Mesenchymal stem cell (in vitro differentiated cells and primary cell): ENCODE measurements around the gene TBC1D22A.
A peak's percentile ranks its signal among the peaks of the same experiment; 100 is the strongest.

Experiments used
- DNase-seq: peaks from one replicate; pipeline ENCODE4 v3.0.0-alpha.2; 2013
- H2AFZ ChIP-seq: one replicate; pipeline ENCODE4 v1.6.1; 2013; ENCODE audit warnings: low read depth, mild to moderate bottlenecking, control low read depth, inconsistent platforms, low read length, moderate library complexity
- H2AK5ac ChIP-seq: 2 replicates; pipeline ENCODE4 v1.6.1; 2013; ENCODE audit warnings: low read length, moderate library complexity, mild to moderate bottlenecking, inconsistent platforms; ENCODE audit not compliant: severe bottlenecking
- H2BK120ac ChIP-seq: one replicate; pipeline ENCODE4 v1.6.1; 2013; ENCODE audit warnings: low read depth, mild to moderate bottlenecking, inconsistent platforms, low read length, moderate library complexity
- H2BK12ac ChIP-seq, 2 experiments: one replicate each; pipeline ENCODE4 v1.6.1; 2013; ENCODE audit warnings: inconsistent platforms in 2 of 2, low read length in 2 of 2, mild to moderate bottlenecking in 2 of 2, moderate library complexity in 2 of 2, control low read depth in 1 of 2
- H2BK15ac ChIP-seq: one replicate; pipeline ENCODE4 v1.6.1; 2013; ENCODE audit warnings: mild to moderate bottlenecking, low read depth, inconsistent platforms; ENCODE audit not compliant: poor library complexity, severe bottlenecking
- H2BK5ac ChIP-seq: 2 replicates; pipeline ENCODE4 v1.6.1; 2013; ENCODE audit warnings: low read depth, mild to moderate bottlenecking, low read length, control low read depth, inconsistent platforms; ENCODE audit not compliant: poor library complexity, severe bottlenecking
- H3K14ac ChIP-seq, 2 experiments: one replicate each; pipeline ENCODE4 v1.6.1; 2013; ENCODE audit warnings: inconsistent platforms in 2 of 2, low read length in 2 of 2, control low read depth in 1 of 2, mild to moderate bottlenecking in 1 of 2, moderate library complexity in 1 of 2
- H3K18ac ChIP-seq, 2 experiments: one replicate each; pipeline ENCODE4 v1.6.1; 2013; ENCODE audit warnings: inconsistent platforms in 2 of 2, low read length in 2 of 2, control low read depth in 1 of 2, low read depth in 1 of 2, mild to moderate bottlenecking in 1 of 2
- H3K23ac ChIP-seq, 2 experiments: one replicate each; pipeline ENCODE4 v1.6.1; 2013; ENCODE audit warnings: inconsistent platforms in 2 of 2, low read length in 2 of 2, mild to moderate bottlenecking in 2 of 2, moderate library complexity in 2 of 2, control low read depth in 1 of 2
- H3K27ac ChIP-seq: 2 replicates; pipeline ENCODE4 v1.5.1; 2013; ENCODE audit warnings: mild to moderate bottlenecking, moderate library complexity, low read length, control low read depth, inconsistent platforms; ENCODE audit not compliant: poor library complexity, severe bottlenecking
- H3K27me3 ChIP-seq, 2 experiments: 2 replicates each; pipeline versions ENCODE4 v1.6.1 to v1.7.0; 2013; ENCODE audit warnings: low read length in 2 of 2, mild to moderate bottlenecking in 2 of 2, moderate library complexity in 2 of 2, control low read depth in 1 of 2, inconsistent platforms in 1 of 2; ENCODE audit not compliant: control insufficient read depth in 1 of 2, insufficient read depth in 1 of 2
- H3K36me3 ChIP-seq, 2 experiments: 2 replicates each; pipeline versions ENCODE4 v1.6.1 to v1.7.0; 2013; ENCODE audit warnings: low read length in 2 of 2, control low read depth in 1 of 2, inconsistent platforms in 1 of 2, low read depth in 1 of 2, mild to moderate bottlenecking in 1 of 2; ENCODE audit not compliant: insufficient read depth in 2 of 2, control insufficient read depth in 1 of 2
- H3K4ac ChIP-seq, 2 experiments: one replicate each; pipeline ENCODE4 v1.6.1; 2013; ENCODE audit warnings: inconsistent platforms in 2 of 2, low read length in 2 of 2, mild to moderate bottlenecking in 2 of 2, moderate library complexity in 2 of 2, control low read depth in 1 of 2, low read depth in 1 of 2
- H3K4me1 ChIP-seq: 2 replicates; pipeline ENCODE4 v1.6.1; 2013; ENCODE audit warnings: low read depth, low read length, control low read depth; ENCODE audit not compliant: control insufficient read depth, insufficient read depth
- H3K4me2 ChIP-seq: 2 replicates; pipeline ENCODE4 v1.6.1; 2013; ENCODE audit warnings: low read length, mild to moderate bottlenecking, inconsistent platforms; ENCODE audit not compliant: poor library complexity, severe bottlenecking
- H3K4me3 ChIP-seq, 2 experiments: 2 replicates each; pipeline versions ENCODE4 v1.5.1 to v1.7.0; 2013; ENCODE audit warnings: low read length in 2 of 2, mild to moderate bottlenecking in 2 of 2, control low read depth in 1 of 2, low read depth in 1 of 2; ENCODE audit not compliant: insufficient read depth in 1 of 2
- H3K79me1 ChIP-seq: replicated peaks from 2 replicates; pipeline ENCODE4 v1.6.1; 2013; ENCODE audit warnings: mild to moderate bottlenecking, control low read depth, low read length, inconsistent platforms; ENCODE audit not compliant: poor library complexity, severe bottlenecking
- H3K9ac ChIP-seq: 2 replicates; pipeline ENCODE4 v1.7.0; 2013; ENCODE audit warnings: mild to moderate bottlenecking, low read length, moderate library complexity
- H3K9me3 ChIP-seq: 2 replicates; pipeline ENCODE4 v1.7.0; 2013; ENCODE audit warnings: mild to moderate bottlenecking, low read length; ENCODE audit not compliant: control insufficient read depth
- H4K8ac ChIP-seq: one replicate; pipeline ENCODE4 v1.6.1; 2013; ENCODE audit warnings: inconsistent platforms, mild to moderate bottlenecking, low read length, moderate library complexity
- H4K91ac ChIP-seq: one replicate; pipeline ENCODE4 v1.6.1; 2013; ENCODE audit warnings: mild to moderate bottlenecking, low read length, inconsistent platforms
- whole genome bisulfite sequencing: methylation state at CpG from one replicate; pipeline ENCODE4 v1.1.7; 2013; ENCODE audit warnings: mixed read lengths; 5-methylcytosine and 5-hydroxymethylcytosine counted together

Gene TBC1D22A

GRCh38 chr22:46875089-46875488 lies 112.6 kb downstream of the TBC1D22A start:
- Histone ChIP-seq H2AK5ac (no peak overlapping the region), H3K4me2 (no peak overlapping the region), H2BK15ac (no peak overlapping the region), H2BK120ac (no peak overlapping the region), H3K79me1 (peaks cover 28% of the 10 kb centered on the region), H3K27me3 (no peaks in the 10 kb centered on the region), H2AFZ (no peak overlapping the region), H4K8ac (no peak overlapping the region), H3K9me3 (peaks cover 6% of the 10 kb centered on the region), H3K4me3 (no peak overlapping the region), H2BK12ac (no peak overlapping the region), H3K36me3 (peaks cover 8 to 13% of the 10 kb centered on the region in 2 experiments), H3K14ac (no peak overlapping the region), H2BK5ac (no peak overlapping the region), H3K27ac (no peak overlapping the region), H3K18ac (no peak overlapping the region), H3K23ac (no peak overlapping the region), H3K9ac (no peak overlapping the region), H4K91ac (no peak overlapping the region), H3K4me1 (peaks cover 3% of the 10 kb centered on the region), H3K4ac (no peak overlapping the region)
- WGBS, result 31% methylated on average over 2 of the region's 4 CpGs
- DNase-seq, result peak; percentile 83

GRCh38 chr22:46876357-46876934 lies 114.0 kb downstream of the TBC1D22A start:
- no peak for DNase-seq
- Histone ChIP-seq H3K4me1 (peaks cover 6% of the 10 kb centered on the region), H3K18ac (no peak overlapping the region), H3K4me3 (no peak overlapping the region), H3K27ac (no peak overlapping the region), H2AFZ (no peak overlapping the region), H2BK5ac (no peak overlapping the region), H3K14ac (no peak overlapping the region), H3K27me3 (no peaks in the 10 kb centered on the region), H3K36me3 (peaks cover 0 to 16% of the 10 kb centered on the region in 2 experiments), H3K9me3 (peaks cover 5% of the 10 kb centered on the region), H3K23ac (no peak overlapping the region), H3K4ac (no peak overlapping the region), H2BK120ac (no peak overlapping the region), H4K91ac (no peak overlapping the region), H2BK15ac (no peak overlapping the region), H3K4me2 (no peak overlapping the region), H2AK5ac (no peak overlapping the region), H3K79me1 (peaks cover 34% of the 10 kb centered on the region), H2BK12ac (no peak overlapping the region), H4K8ac (no peak overlapping the region), H3K9ac (no peak overlapping the region)
- WGBS, result 86% methylated on average over 7 of the region's 7 CpGs

GRCh38 chr22:46878191-46878948 lies 115.9 kb downstream of the TBC1D22A start:
- no peak overlapping the region for H3K27ac ChIP-seq
- H4K91ac ChIP-seq, result no peak overlapping the region
- no peak overlapping the region for H3K23ac ChIP-seq
- peak overlapping the region in 1 of 2 experiments; percentile 39 for H3K14ac ChIP-seq
- peak overlapping the region; percentile 23 for H3K9ac ChIP-seq
- no peak overlapping the region for H3K18ac ChIP-seq
- no peak overlapping the region for H2BK5ac ChIP-seq
- no peak overlapping the region for H2BK120ac ChIP-seq
- no peak overlapping the region for H3K4me2 ChIP-seq
- DNase-seq, result no peak
- H3K27me3 ChIP-seq, result no peaks in the 10 kb centered on the region
- no peak overlapping the region for H3K4ac ChIP-seq
- no peak overlapping the region for H3K4me3 ChIP-seq
- no peaks in the 10 kb centered on the region for H3K9me3 ChIP-seq
- no peak overlapping the region for H2BK12ac ChIP-seq
- 98% methylated on average over 10 of the region's 11 CpGs for WGBS
- H4K8ac ChIP-seq, result no peak overlapping the region
- no peak overlapping the region for H2BK15ac ChIP-seq
- H3K79me1 ChIP-seq, result peaks cover 40% of the 10 kb centered on the region
- no peak overlapping the region for H2AFZ ChIP-seq
- H3K4me1 ChIP-seq, result peaks cover 9% of the 10 kb centered on the region
- no peak overlapping the region for H2AK5ac ChIP-seq
- H3K36me3 ChIP-seq, result peaks cover 0 to 24% of the 10 kb centered on the region in 2 experiments

GRCh38 chr22:46879083-46879482 lies 116.6 kb downstream of the TBC1D22A start:
- no peak overlapping the region for H2AK5ac ChIP-seq
- peaks cover 2 to 31% of the 10 kb centered on the region in 2 experiments for H3K36me3 ChIP-seq
- no peak overlapping the region for H3K14ac ChIP-seq
- peak overlapping the region; percentile 23 for H3K9ac ChIP-seq
- no peak overlapping the region for H2BK15ac ChIP-seq
- H3K9me3 ChIP-seq, result no peaks in the 10 kb centered on the region
- no peak overlapping the region for H3K23ac ChIP-seq
- H3K4me3 ChIP-seq, result no peak overlapping the region
- H2BK120ac ChIP-seq, result no peak overlapping the region
- no peaks in the 10 kb centered on the region for H3K27me3 ChIP-seq
- H2AFZ ChIP-seq, result no peak overlapping the region
- no peak overlapping the region for H4K8ac ChIP-seq
- no peak overlapping the region for H3K4me2 ChIP-seq
- H3K4me1 ChIP-seq, result peaks cover 9% of the 10 kb centered on the region
- no peak overlapping the region for H3K18ac ChIP-seq
- WGBS, result 96% methylated on average over 3 of the region's 7 CpGs
- H4K91ac ChIP-seq, result no peak overlapping the region
- no peak overlapping the region for H2BK5ac ChIP-seq
- peak; percentile 17 for DNase-seq
- no peak overlapping the region for H3K4ac ChIP-seq
- no peak overlapping the region for H3K27ac ChIP-seq
- H3K79me1 ChIP-seq, result peaks cover 45% of the 10 kb centered on the region
- no peak overlapping the region for H2BK12ac ChIP-seq
